Tibial artery (tissue), 4 donors: Measurements from ENCODE around the gene GLDC.

ENCODE experiments used
- DNase-seq, 2 donors: peaks; one replicate each; pipeline ENCODE4 v3.0.0-alpha.2; 2019
- H3K27ac ChIP-seq, 2 donors: fragments of 200-600 bp; sonication (generic) in 1 of 2; 1 replicate in 1 of 2; 2 replicates in 1 of 2; pipeline ENCODE4 v1.5.1; 2018 to 2019; ENCODE audit warnings: mild to moderate bottlenecking in 1 of 2
- H3K27me3 ChIP-seq, 2 donors: fragments of 200-600 bp; sonication (generic) in 1 of 2; one replicate each; pipeline versions ENCODE4 v1.5.1 to v1.6.0; 2016 to 2019
- H3K36me3 ChIP-seq, 3 donors: fragments of 200-600 bp; sonication (generic) in 2 of 3; one replicate each; pipeline ENCODE4 v1.5.1; 2016 to 2019; ENCODE audit warnings: mild to moderate bottlenecking in 2 of 3
- H3K4me1 ChIP-seq, 4 donors: fragments of 200-600 bp; sonication (generic) in 2 of 4; 1 replicate in 3 of 4; 2 replicates in 1 of 4; pipeline ENCODE4 v1.5.1; 2016 to 2019
- H3K4me3 ChIP-seq, 2 donors: fragments of 200-600 bp; sonication (generic) in 1 of 2; 1 replicate in 1 of 2; 2 replicates in 1 of 2; pipeline ENCODE4 v1.5.1; 2018 to 2019; ENCODE audit warnings: mild to moderate bottlenecking in 2 of 2
- H3K9me3 ChIP-seq, 3 donors: fragments of 200-600 bp; sonication (generic) in 1 of 3; one replicate each; pipeline ENCODE4 v1.5.1; 2016 to 2019
- CTCF ChIP-seq, 2 experiments: fragments of 200-600 bp in 1 of 2; fragments of 450-650 bp in 1 of 2; IDR thresholded peaks; one replicate each; pipeline ENCODE4 v1.5.1; 2017 to 2019; ENCODE audit warnings: antibody characterized with exemption in 2 of 2, mild to moderate bottlenecking in 1 of 2, moderate library complexity in 1 of 2
- intact Hi-C: fragments of 100-400 bp; cut with DNase I; formaldehyde crosslinking; loops from one replicate; pipeline ENCODE4 v1.15.0; 2023; ENCODE audit warnings: low total_unique reads

The GLDC gene

GRCh38 chr9:6671416-6671815, 25.9 kb upstream of the GLDC start:
- no peaks in the 10 kb centered on the region for H3K9me3 ChIP-seq
- TF ChIP-seq CTCF (IDR thresholded peaks at IDR 0.05): no peak
- no peaks in the 10 kb centered on the region for H3K36me3 ChIP-seq
- intact Hi-C loops: no loop called here
- no peak for DNase-seq
- H3K27me3 ChIP-seq: no peaks in the 10 kb centered on the region
- H3K4me3 ChIP-seq: no peak overlapping the region
- no peak overlapping the region for H3K27ac ChIP-seq
- no peaks in the 10 kb centered on the region for H3K4me1 ChIP-seq

- TF ChIP-seq CTCF (IDR thresholded peaks at IDR 0.05): no peak
- intact Hi-C loops: loop anchor here (10.0 kb wide), 1 partner anchor 305 kb away; no protein-coding TSS in a partner anchor
These were observed 24.4 kb upstream of the GLDC start for GRCh38 chr9:6669881-6670280.

GRCh38 chr9:6667633-6668280, 22.2 kb upstream of the GLDC start:
- DNase-seq: no peak
- Histone ChIP-seq H3K4me3 (no peak overlapping the region), H3K4me1 (no peaks in the 10 kb centered on the region), H3K9me3 (no peaks in the 10 kb centered on the region), H3K27me3 (no peaks in the 10 kb centered on the region), H3K27ac (no peak overlapping the region), H3K36me3 (no peaks in the 10 kb centered on the region)
- intact Hi-C loops: loop anchor here (10.0 kb wide), 1 partner anchor 303 kb away; no protein-coding TSS in a partner anchor
- peak; percentile 25 to 27 for TF ChIP-seq CTCF (IDR thresholded peaks at IDR 0.05)

More at GRCh38 chr9:6669881-6670280, 24.4 kb upstream of the GLDC start:
- H3K27me3 ChIP-seq: no peaks in the 10 kb centered on the region
- no peak for DNase-seq
- H3K4me3 ChIP-seq: no peak overlapping the region
- no peak overlapping the region for H3K27ac ChIP-seq
- no peaks in the 10 kb centered on the region for H3K36me3 ChIP-seq
- no peaks in the 10 kb centered on the region for H3K4me1 ChIP-seq
- H3K9me3 ChIP-seq: no peaks in the 10 kb centered on the region

DNA sequence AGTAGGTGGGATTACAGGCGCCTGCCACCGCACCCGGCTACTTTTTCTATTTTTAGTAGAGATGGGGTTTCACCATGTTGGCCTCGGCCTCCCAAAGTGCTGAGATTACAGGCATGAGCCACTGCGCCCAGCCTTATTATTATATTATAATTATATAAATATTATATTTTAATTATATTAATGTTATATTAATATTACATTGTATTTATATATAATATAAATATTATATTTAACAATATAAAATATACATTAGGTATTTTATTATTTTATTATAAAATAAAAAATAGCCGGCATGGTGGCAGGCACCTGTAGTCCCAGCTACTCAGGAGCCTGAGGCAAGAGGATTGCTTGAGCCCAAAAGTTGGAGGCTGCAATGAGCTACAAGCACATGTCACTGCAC, 21.6 kb upstream of the GLDC start:
- Histone ChIP-seq H3K27ac (no peak overlapping the region), H3K4me3 (no peak overlapping the region), H3K9me3 (no peaks in the 10 kb centered on the region), H3K36me3 (no peaks in the 10 kb centered on the region), H3K4me1 (no peaks in the 10 kb centered on the region), H3K27me3 (no peaks in the 10 kb centered on the region)
- intact Hi-C loops: loop anchor here (10.0 kb wide), 1 partner anchor 302 kb away; no protein-coding TSS in a partner anchor
- no peak for DNase-seq
- no peak for TF ChIP-seq CTCF (IDR thresholded peaks at IDR 0.05)

DNA sequence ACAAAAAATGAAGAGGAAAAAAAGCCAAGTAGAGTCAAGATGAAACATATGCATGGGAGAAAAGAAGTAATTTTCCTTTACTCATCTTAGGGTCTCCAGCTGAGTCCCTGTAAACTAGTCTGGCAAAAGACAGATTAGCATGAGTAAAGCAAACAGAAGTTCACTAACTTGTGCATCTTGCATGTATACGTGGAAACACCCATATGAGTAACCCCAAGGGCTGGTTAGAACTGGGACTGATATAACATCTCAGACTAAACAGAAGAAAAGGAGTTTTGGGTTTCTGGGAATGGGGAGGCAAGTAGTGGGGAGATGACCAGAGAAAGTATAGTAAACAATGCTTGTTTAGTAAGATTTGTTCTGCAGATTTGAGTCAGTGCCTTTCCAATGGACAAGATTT, 20.1 kb upstream of the GLDC start:
- intact Hi-C loops: loop anchor here (10.0 kb wide), 1 partner anchor 301 kb away; no protein-coding TSS in a partner anchor

More for the DNA sequence above, 20.1 kb upstream of the GLDC start:
- TF ChIP-seq CTCF (IDR thresholded peaks at IDR 0.05): no peak
- DNase-seq: no peak
- H3K36me3 ChIP-seq: no peaks in the 10 kb centered on the region
- H3K27ac ChIP-seq: no peak overlapping the region
- H3K9me3 ChIP-seq: no peaks in the 10 kb centered on the region
- no peaks in the 10 kb centered on the region for H3K4me1 ChIP-seq
- H3K27me3 ChIP-seq: no peaks in the 10 kb centered on the region
- H3K4me3 ChIP-seq: no peak overlapping the region
